Uterus (tissue), 2 donors: Measurements from ENCODE around the gene SAP30L.

Source experiments
- CTCF ChIP-seq, 4 experiments: fragments of 200-600 bp in 2 of 4; fragments of 450-650 bp in 2 of 4; sonication (generic) in 2 of 4; IDR thresholded peaks; one replicate each; pipeline ENCODE4 v1.5.1; 2016 to 2019; ENCODE audit warnings: antibody characterized with exemption in 4 of 4, mild to moderate bottlenecking in 2 of 4, moderate library complexity in 1 of 4
- POLR2A ChIP-seq, 2 donors: fragments of 450-650 bp; IDR thresholded peaks; one replicate each; pipeline ENCODE4 v1.6.1; 2016; ENCODE audit warnings: antibody characterized with exemption in 2 of 2, mild to moderate bottlenecking in 1 of 2, moderate library complexity in 1 of 2

GRCh38 chr5:154486427-154486866 lies 40.6 kb downstream of the SAP30L start:
- TF ChIP-seq POLR2A (IDR thresholded peaks at IDR 0.05) = no peak
- TF ChIP-seq CTCF (IDR thresholded peaks at IDR 0.05) = no peak
